Tongue (tissue), 2 donors: Measurements from ENCODE around the gene ASB3. TPM values are rescaled to one million over a fixed set of nuclear protein-coding genes. Genes with fewer than 3 reads are reported as not detected.
A peak's percentile ranks its signal among the peaks of the same experiment; 100 is the strongest.
"Not testable (repeated sequence)": the region's sequence is repeated elsewhere in the genome, so short reads cannot be mapped to it uniquely, and the experiment has no call there.

ENCODE experiments used
- DNase-seq: peaks from one replicate; pipeline ENCODE4 v3.0.0-alpha.2; 2015
- total RNA-seq: library from RNA; depleted of rRNA; stranded (reverse); fragments of >200 nt; gene quantifications from one replicate; pipeline ENCODE4 v1.2.3, GENCODE V29; 2014

Gene ASB3
- total RNA-seq, 1 donor from 2014 or later: 26.1 TPM

DNA sequence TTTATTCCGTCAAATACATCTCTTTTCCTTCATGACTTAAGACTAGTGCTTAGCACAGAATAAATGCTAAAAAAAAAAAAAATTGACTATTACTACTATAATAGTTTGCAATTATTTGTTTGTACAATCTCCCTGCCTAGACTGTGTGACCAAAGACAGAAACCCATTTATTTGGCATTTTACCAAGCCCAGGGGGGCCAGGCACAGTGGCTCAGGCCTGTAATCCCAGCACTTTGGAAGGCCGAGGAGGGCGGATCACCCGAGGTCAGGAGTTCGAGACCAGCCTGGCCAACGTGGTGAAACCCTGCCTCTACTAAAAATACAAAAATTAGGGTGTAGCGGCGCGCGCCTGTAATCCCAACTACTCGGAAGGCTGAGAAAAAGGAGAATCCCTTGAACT is 1.4 kb downstream of the ASB3 start:
- no peak for DNase-seq

DNA sequence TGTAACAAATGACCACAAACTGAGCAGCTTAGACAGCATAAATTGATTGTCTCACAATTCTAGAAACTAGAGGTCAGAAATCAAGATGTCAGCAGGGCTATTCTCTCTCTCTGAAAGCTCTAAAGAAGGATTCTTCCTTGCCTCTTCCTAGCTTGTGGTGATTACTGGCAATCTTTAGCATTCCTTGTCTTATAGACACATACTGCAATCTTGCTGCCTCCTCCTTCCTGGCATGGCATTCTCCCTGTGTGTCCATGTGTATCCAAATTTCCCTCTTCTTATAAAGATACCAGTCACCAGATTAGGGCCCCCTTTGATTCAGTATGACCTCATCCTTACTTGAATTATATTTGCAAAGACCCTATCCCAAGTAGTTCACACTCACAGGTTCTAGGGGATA is 2.3 kb downstream of the ASB3 start:
- DNase-seq: no peak

DNA sequence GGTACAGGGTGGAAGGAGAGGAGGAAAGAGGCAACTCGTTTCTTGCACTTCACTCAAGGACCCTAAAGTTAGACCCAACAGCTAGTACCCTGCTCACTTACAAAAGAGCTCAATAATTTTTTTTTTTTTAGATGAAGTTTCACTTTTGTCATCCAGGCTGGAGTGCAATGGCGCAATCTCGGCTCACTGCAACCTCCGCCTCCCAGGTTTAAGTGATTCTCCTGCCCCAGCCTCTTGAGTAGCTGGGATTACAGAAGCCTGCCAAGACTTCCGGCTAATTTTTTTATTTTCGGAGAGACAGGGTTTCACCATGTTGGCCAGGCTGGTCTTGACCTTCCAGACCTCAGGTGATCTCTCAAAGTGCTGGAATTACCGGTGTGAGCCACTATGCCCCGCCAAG is 4.1 kb downstream of the ASB3 start:
- no peak for DNase-seq

DNA sequence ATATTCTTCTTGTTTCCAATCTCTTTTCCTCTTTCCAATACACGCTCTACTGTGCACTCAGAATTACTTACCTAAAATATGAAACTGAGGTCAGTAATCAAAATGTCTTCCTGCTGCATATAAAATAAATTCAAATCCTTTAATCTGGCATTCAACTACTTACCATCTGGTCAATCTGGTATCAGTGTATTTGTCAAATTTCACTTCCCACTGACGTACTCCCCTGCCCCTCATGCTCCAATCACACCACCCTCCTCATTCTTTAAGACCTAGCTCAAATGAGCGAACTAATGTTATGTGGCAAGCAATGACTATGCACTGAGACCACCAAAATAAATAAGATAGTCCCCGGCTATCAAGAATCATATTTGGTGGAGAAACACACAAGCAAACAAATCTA is 6.7 kb downstream of the ASB3 start:
- no peak for DNase-seq

DNA sequence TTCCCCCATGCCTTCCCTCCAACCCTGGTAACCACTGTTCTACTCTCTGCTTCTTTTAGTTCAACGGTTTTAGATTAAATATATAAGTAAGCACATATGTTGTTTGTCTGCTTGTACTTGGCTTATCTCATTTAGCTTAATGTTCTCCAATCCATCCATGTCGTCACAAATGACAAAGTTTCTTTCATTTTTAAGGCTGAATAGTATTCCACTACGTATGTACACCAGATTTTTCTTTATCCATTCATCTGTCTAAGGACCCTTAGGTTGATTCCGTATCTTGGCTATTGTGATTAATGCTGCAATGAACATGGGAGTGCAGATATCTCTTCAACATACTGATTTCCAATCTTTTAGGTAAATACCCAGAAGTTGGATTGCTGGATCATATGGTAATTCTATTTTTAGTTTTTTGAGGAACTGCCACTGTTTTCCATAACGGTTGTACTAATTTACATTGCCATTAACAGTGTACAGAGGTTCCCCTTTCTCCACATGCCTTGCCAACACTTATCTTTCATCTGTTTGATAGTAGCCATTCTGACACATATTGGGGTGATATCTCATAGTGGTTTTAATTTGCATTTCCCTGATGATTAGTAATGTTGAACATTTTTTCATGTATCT is 8.1 kb downstream of the ASB3 start:
- no peak for DNase-seq

DNA sequence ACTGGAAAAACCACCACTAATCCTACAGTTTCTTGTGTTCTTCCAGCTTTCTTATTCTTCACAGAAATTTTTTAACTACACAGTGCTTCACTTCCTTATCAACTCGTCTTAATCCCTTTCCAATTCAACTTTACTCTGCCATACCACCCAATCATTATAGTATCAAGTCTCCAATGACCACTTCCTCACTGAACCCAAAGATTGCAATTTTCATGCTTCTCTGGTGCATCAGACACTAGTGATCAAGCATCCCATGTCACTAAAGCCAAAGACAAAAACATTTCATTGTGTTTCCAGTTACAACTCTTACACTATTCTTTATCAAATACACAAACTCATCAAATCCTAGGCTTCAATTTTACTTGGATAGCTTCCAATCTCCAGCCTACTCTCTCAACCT is 9.6 kb downstream of the ASB3 start:
- no peak for DNase-seq

DNA sequence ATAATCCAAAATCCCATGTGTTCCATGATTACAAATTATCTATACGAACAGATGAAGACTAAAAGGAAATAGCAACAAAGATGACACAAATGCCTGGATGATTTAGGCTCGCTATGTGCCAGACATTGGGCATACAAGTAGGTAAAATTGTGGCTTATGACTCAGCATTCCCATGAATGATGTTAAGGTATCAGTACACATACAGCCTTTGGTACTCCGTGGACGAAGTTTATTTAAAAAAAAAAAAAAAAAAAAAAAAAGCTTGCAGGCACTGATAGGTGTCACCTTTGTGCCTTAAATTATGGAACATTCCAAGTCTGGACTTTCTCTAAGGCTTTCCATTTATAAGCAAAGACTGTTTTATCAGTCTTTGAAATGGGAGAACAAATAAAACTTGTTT is 16.5 kb downstream of the ASB3 start:
- no peak for DNase-seq

DNA sequence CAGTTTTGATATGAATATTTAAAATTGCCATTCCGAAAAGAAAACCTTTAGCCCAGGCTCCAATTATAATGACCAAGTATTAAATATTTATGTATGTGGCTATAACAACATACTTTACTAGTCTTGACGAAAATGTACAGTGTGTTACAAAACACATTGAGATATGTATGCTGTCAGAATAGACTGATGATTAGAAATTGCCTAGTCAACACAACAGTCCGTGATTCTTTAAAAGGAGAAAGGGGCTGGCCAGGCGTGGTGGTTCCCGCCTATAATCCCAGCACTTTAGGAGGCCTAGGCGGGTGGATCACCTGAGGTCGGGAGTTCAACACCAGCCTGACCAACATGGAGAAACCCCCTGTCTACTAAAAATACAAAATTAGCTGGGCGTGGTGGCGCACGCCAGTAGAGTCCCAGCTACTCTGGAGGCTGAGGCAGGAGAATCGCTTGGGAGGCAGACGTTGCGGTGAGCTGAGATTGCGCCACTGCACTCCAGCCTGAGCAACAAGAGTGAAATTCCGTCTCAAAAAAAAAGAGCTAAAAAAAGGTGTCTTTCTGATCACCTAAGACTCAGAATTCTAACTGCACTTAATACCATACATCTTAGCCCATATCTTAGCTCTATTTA is 17.3 kb downstream of the ASB3 start:
- DNase-seq: no peak

DNA sequence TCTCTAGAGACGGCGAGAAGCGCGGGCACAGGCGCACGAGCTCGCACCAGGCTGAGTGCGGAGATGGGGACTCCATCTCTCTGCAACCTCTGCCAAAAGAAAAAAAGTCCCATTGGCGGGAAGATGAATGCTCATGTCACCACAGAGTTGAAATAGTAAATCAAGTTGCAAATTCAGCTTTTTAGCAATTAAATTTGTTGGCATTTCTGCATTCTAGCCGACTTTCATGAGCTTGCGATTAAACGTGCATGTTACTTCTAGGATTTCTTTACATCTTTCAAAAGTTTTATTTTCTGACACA is 18.6 kb downstream of the ASB3 start:
- no peak for DNase-seq

DNA sequence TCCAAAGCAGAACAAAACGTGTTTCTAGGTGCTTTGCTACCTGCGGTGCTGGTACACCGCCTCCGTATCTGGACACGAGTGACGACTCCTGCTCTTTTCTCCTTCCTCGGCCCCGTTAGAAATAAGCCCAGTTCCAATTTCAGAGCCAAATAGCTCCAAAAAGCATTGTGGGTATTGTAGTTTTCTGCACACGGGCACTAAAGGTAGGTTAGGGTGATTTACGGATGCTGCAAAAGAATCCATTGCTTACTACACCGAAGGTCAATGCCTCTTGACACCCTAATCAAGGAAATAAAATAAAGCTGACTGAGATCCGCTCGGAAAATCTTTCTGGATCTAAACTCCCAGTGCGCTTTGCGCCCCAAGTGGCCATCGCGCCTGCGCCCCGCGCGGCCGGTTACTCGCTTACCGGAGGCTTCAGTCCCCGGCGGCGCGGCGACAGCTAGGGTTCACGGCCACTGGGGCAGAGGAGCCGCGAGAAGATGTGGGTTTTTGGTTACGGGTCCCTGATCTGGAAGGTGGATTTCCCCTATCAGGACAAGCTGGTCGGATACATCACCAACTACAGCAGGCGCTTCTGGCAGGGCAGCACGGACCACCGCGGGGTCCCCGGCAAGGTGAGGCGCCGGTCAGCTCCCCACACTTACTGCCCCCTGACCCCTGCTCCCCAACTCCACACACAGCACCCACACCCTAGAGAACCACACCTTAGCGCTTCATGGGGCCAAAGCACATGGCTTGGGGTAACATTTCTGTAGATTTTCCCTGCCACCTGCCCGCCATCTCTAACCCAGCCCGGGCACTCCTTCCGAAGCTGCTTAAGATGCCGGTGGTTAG is 19.1 kb downstream of the ASB3 start, which contains the start of gene CHAC2:
TSS of gene CHAC2 (plus strand) at position 400 of the 837 bp plus-strand sequence. CDS start at position 483, 83 bp downstream.
- DNase-seq: peak; percentile 91

DNA sequence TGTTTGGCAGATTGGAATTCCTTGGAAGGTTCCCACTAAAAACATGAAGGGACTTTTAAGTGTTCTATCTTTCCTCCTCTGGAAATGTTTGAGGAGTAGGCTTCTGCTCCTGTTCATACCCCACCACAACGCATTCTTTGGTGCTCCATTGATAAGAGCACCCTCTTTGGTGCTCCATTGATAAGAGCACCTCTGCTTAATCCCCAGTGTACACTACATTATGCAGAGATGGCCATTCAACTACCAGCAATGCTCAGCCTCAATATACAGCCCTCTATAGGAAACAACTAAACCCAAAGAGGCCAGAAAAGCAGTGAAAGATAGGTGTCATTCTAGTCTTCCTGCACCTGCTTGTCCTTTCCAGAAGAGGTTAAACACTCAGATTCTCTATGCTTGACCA is 21.0 kb downstream of the ASB3 start:
- DNase-seq: no peak

DNA sequence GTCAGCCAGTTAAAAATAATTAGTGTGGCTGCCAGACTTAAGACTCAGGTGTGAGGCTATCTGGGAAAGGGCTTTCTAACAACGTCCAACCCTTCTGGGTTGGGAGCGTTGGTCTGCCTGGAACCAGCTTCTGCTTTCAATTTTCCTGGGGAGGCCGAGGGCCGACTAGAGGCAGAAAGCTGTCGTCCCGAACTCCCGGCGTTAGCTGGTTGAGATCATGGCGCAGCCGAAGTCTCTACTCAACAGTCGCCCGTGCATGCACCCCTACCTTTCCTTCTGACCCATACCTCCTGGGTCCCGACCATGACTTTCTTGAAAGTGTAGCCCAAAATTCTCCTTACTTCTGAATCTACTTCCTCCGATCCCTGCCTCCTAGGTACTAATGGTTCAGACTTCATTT is 29.5 kb downstream of the ASB3 start:
- not testable (repeated sequence) for DNase-seq

DNA sequence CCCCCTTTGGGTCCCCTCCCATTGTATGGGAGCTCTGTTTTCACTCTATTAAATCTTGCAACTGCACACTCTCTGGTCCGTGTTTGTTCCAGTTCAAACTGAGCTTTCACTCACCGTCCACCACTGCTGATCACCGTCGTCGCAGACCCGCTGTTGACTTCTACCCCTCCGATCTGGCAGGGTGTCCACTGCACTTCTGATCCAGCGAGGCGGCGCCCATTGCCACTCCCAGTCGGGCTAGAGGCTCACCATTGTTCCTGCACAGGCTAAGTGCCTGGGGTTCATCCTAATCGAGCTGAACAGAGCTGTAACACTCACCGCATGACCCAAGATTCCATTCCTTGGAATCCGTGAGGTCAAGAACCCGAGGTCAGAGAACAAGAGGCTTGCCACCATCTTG is 30.1 kb downstream of the ASB3 start:
- no peak for DNase-seq

DNA sequence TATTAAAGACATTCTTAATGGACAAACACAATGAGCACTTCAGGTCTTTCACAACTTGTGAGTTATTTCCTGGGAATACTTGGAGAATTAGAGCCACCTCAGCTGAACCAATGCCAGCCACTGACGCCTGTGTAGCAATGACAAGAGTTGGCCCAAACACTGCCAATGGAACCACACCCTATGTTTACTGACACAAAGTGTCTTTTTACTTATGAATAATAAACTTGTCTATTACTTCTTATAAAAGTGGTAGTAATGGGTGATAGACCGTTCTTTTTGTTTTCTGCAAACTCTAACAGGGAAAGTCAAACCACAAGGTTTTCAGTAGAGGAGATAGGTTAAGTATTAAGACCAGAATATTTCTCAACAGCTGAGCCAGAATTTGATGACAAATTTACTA is 31.6 kb downstream of the ASB3 start:
- DNase-seq: no peak

DNA sequence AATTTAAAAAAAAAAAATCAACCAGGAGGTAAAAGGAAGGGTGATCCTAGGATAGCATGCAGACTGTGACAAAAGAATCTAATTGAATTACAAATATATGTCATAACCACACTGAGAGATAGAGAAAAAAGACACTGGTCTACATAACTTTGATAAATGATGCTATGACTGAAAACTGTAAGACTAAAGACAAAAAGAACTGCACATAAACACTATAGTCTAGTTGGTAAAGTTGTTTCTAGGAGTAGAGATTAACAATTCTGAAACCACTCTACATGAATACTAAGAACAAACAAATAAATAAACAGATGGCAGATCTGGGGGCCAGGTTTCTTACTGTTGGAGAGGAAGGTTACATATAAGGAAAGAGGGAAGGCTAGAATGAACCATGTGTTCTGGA is 33.7 kb downstream of the ASB3 start:
- no peak for DNase-seq

DNA sequence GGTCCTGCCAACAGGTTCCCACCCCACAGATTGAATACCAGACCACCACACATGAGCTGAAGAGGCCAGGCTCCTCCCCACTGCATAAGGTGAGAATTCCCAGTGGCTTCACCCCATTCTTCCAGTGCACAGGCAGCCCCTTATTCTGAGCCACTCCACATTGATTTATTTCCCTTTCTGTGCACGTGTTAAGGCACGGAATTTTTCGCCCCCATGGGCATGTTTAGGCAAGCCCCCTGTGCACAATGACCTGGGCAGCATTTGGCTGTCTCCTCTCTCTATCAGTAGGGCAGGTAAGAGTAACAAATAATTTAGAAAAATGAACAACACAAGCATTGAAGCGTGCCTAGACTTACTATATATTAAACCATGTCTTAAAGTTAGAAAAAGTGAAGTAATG is 34.4 kb downstream of the ASB3 start:
- no peak for DNase-seq

DNA sequence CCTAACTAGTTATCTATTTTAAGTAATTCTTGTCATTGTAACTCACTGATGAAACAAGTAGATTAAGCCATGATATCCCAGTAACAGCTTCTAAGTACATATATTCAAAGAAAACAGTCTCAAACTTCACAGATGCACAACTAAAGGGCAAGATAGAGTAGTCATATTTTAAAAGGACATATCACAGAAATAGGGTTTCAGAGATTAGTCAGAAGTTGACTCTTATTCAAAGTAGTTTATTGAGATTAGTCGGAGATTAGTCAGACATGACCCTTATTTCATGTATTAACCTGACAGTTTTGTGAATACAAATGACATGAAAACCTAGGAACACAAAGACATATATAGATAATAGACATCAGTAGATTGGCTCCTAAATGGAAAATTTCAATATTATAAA is 35.0 kb downstream of the ASB3 start:
- no peak for DNase-seq

DNA sequence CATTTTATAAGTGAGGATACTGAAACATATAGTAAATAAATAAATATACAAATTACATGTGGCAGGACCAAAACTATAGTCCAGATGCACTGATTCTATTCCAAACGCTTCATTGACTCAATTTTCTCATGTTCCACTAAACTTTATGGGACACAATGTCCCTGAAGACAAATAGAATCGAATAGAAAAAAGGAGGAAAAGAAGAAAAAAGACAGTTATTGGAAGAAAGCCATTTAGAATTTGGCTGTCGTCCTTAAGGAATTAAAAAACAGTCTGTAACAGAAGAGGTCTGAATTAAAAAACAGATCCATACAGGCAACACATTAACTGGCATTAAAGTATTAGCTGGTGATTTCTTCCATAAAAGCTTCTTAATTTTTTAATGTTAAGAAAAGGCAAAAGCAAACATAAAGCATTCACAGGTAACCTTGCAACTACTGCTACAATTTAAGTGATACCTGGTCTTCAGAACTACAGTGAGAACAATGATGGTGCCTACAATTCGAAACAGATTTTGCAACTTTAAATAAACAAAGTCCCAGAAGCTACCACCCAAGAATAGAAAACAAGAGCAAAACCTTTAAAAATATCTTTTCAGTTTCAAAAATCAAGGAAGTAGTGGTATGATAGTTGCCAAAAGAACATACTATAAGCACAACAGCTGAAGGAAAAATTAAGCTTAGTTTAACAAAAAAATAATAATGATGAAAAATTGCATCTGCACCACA is 36.5 kb downstream of the ASB3 start:
- DNase-seq: peak; percentile 17

DNA sequence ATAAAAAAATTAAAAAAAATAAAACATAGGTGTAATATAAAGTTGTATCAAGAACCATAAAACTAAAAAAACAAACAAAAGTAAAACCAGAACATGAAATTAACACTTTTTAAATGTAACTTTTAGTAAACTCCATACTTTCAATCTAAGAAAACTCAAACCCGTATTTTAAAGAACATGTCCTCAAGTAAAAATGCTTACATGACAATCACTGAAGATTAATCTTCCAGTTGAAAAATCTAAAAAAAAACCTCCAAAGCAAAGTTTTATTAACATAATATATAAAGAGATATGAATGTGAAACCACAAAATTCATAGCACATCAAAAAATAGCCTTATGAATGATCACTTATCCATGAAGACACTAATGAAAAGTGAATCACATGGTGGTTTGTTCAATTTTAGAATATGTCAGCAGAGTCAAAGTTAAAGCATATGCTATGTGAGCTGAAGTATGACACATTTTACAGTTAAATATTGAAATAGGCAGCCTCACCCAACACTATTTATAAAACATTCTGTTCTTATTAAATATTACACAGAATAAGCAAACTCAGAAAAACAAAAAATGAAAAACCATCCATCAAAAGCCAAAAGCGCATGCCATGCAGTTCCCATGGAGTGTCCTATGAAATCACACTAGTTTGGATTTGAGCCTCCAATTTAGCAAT is 42.2 kb downstream of the ASB3 start:
- no peak for DNase-seq

DNA sequence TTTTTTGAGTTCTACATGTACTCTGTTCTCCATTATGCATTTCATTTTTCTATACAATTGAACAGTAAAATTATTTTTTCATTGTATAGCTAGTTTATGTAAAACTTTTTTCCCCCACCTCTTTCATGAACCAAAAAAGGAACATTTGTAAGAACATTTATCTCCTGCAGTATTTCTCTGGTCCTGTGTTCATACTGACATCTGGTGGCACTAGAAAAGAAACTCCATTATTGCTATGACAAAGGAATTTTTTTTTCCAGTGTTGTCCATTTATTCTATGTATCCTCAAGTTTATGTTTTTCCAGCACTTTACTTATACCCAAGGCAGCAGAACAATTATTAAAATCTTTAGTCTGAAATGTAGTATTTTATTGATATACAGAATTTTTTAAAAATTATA is 46.6 kb downstream of the ASB3 start:
- DNase-seq: peak; percentile 55

DNA sequence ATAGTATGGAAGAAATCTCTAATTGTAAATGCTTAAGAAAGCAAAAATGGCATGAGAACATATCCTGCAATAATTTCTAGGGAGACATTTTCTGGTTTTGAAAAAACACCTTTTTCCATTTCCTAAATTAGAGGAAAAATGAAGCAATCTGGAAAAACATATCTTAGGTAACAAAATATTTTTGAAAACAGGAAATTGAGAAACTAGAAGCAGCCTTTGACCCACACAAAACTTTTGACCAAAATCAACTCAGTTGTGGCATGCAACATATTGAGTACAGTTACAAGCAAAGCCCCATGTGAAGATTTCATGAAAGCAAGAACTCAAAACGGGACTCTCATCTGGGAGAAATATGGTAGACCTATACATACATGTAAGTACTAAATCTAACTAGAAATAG is 47.7 kb downstream of the ASB3 start:
- DNase-seq: no peak

DNA sequence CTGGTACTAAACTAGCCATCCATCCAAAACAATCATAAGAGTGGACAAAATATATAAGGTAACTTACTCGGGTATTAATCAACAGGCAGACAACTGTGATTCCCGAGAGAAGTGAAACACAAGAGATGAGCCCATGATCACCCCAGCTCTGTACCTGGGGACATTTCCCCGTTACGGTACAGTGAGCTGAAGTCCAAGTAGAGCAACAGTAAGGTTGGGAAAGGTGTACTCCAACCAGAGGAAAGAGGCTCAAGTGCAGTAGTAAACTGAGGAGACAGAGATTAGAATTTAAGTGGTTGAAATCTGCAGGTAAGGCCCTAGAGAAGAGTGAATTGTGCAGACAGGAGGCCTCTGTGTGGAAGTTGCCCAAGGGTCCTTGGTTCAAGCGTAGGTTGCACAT is 49.7 kb downstream of the ASB3 start:
- DNase-seq: no peak
